ENCODE results near the gene NCR2.

The NCR2 gene

GRCh38 chr6:41372832-41373626, 37.6 kb downstream of the NCR2 start:
- Histone ChIP-seq H3K4me3 (ENCODE audit: low read depth, low read length) (peak overlapping the region; percentile 9), H3K27ac (no peak overlapping the region), H3K27me3 (replicated peaks) (peaks cover 69% of the 10 kb centered on the region), H3K36me3 (replicated peaks) (no peaks in the 10 kb centered on the region)
- no peak for DNase-seq
- in situ Hi-C loops (cut with HindIII; ENCODE audit: low pct_ligation_motif_present, low sequenced_read_pairs): no loop called here
- TF ChIP-seq, protein P1, sequence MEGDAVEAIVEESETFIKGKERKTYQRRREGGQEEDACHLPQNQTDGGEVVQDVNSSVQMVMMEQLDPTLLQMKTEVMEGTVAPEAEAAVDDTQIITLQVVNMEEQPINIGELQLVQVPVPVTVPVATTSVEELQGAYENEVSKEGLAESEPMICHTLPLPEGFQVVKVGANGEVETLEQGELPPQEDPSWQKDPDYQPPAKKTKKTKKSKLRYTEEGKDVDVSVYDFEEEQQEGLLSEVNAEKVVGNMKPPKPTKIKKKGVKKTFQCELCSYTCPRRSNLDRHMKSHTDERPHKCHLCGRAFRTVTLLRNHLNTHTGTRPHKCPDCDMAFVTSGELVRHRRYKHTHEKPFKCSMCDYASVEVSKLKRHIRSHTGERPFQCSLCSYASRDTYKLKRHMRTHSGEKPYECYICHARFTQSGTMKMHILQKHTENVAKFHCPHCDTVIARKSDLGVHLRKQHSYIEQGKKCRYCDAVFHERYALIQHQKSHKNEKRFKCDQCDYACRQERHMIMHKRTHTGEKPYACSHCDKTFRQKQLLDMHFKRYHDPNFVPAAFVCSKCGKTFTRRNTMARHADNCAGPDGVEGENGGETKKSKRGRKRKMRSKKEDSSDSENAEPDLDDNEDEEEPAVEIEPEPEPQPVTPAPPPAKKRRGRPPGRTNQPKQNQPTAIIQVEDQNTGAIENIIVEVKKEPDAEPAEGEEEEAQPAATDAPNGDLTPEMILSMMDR (IDR thresholded peaks at IDR 0.05; ENCODE audit: low read depth, low read length, missing control alignments): no peak

DNA sequence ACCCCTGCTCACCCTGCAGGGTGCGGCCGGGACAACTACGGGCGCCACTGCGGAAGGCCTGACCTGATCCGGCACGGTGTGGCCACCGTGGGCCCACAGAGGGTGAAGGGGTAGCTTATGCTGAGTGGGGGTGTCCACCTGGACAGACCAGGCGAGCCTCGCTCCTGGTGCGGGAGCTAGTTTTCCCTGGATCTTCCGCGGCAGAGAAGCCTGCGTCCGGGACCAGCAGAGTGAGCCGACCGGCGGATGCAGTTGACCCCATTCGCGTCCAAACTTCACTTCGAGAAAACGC, 38.2 kb downstream of the NCR2 start:
- Histone ChIP-seq H3K27me3 (replicated peaks) (peaks cover 72% of the 10 kb centered on the region), H3K27ac (no peak overlapping the region), H3K4me3 (ENCODE audit: low read depth, low read length) (no peak overlapping the region), H3K36me3 (replicated peaks) (no peaks in the 10 kb centered on the region)
- no peak for DNase-seq
- TF ChIP-seq, protein P1 (IDR thresholded peaks at IDR 0.05; ENCODE audit: low read depth, low read length, missing control alignments): no peak
- in situ Hi-C loops (cut with HindIII; ENCODE audit: low pct_ligation_motif_present, low sequenced_read_pairs): no loop called here

- TF ChIP-seq, protein P1 (IDR thresholded peaks at IDR 0.05; ENCODE audit: low read depth, low read length, missing control alignments): no peak
- no peaks in the 10 kb centered on the region for H3K36me3 ChIP-seq (replicated peaks)
- peaks cover 72% of the 10 kb centered on the region for H3K27me3 ChIP-seq (replicated peaks)
- no peak overlapping the region for H3K27ac ChIP-seq
- DNase-seq: no peak
- H3K4me3 ChIP-seq (ENCODE audit: low read depth, low read length): no peak overlapping the region
- in situ Hi-C loops (cut with HindIII; ENCODE audit: low pct_ligation_motif_present, low sequenced_read_pairs): no loop called here
These were observed 38.7 kb downstream of the NCR2 start for GRCh38 chr6:41373919-41374617.

GRCh38 chr6:41374618-41375590, 39.5 kb downstream of the NCR2 start:
- no peak overlapping the region for H3K4me3 ChIP-seq (ENCODE audit: low read depth, low read length)
- H3K27ac ChIP-seq: no peak overlapping the region
- no peaks in the 10 kb centered on the region for H3K36me3 ChIP-seq (replicated peaks)
- TF ChIP-seq, protein P1 (IDR thresholded peaks at IDR 0.05; ENCODE audit: low read depth, low read length, missing control alignments): no peak
- H3K27me3 ChIP-seq (replicated peaks): peaks cover 70% of the 10 kb centered on the region
- in situ Hi-C loops (cut with HindIII; ENCODE audit: low pct_ligation_motif_present, low sequenced_read_pairs): no loop called here
- no peak for DNase-seq

GRCh38 chr6:41375598-41376151, 40.3 kb downstream of the NCR2 start:
- DNase-seq: no peak
- in situ Hi-C loops (cut with HindIII; ENCODE audit: low pct_ligation_motif_present, low sequenced_read_pairs): no loop called here
- Histone ChIP-seq H3K36me3 (replicated peaks) (no peaks in the 10 kb centered on the region), H3K4me3 (ENCODE audit: low read depth, low read length) (no peak overlapping the region), H3K27ac (no peak overlapping the region), H3K27me3 (replicated peaks) (peaks cover 67% of the 10 kb centered on the region)
- TF ChIP-seq, protein P1 (IDR thresholded peaks at IDR 0.05; ENCODE audit: low read depth, low read length, missing control alignments): no peak

Measured in brain microvascular endothelial cell (primary cell).